Measurements from ENCODE around the gene PIK3R1. TPM values are rescaled to one million over a fixed set of nuclear protein-coding genes. Genes with fewer than 3 reads are reported as not detected.

The PIK3R1 gene
- total RNA-seq, 1 experiment from 2014 or later: 11.3 TPM

GRCh38 chr5:68255305-68256120, 40.0 kb downstream of the PIK3R1 start:
- Histone ChIP-seq H4K91ac (ENCODE audit: insufficient read length, low read depth, low read length) (no peak overlapping the region), H3T11ph (ENCODE audit: low read length) (no peak overlapping the region), H2AK5ac (ENCODE audit: insufficient read length, low read length) (no peak overlapping the region), H2AFZ (ENCODE audit: low read length) (no peak overlapping the region), H3K27ac (ENCODE audit: insufficient read length, low read depth, low read length) (no peak overlapping the region), H2BK20ac (ENCODE audit: low read depth, low read length, poor library complexity, severe bottlenecking) (no peak overlapping the region), H3K23me2 (ENCODE audit: insufficient read length, low read depth, low read length, poor library complexity, severe bottlenecking) (no peaks in the 10 kb centered on the region), H3K14ac (ENCODE audit: insufficient read depth, low read length) (no peak overlapping the region), H3K27me3 (ENCODE audit: insufficient read depth, low read length) (no peaks in the 10 kb centered on the region), H3K4ac (ENCODE audit: low read depth, low read length) (no peak overlapping the region), H3K9ac (ENCODE audit: extremely low read depth, insufficient read length, low read length) (no peak overlapping the region), H2BK120ac (ENCODE audit: low read depth, low read length, poor library complexity, severe bottlenecking) (no peak overlapping the region), H3K18ac (ENCODE audit: insufficient read length, low read depth, low read length) (no peak overlapping the region), H4K20me1 (ENCODE audit: control insufficient read depth, insufficient read depth, insufficient read length) (no peaks in the 10 kb centered on the region), H3K4me1 (ENCODE audit: insufficient read depth, low read length) (peaks cover 10% of the 10 kb centered on the region; the same call in 1 of the 2 replicates), H3K23ac (ENCODE audit: insufficient read length, low read depth, low read length) (no peak overlapping the region), H4K5ac (ENCODE audit: insufficient read length, low read depth, low read length) (no peak overlapping the region), H2BK12ac (ENCODE audit: insufficient read length, low read depth, low read length) (no peak overlapping the region), H2BK15ac (ENCODE audit: low read depth, low read length) (no peak overlapping the region), H3K79me1 (ENCODE audit: insufficient read depth, low read depth, low read length, poor library complexity, severe bottlenecking) (no peaks in the 10 kb centered on the region), H3K56ac (ENCODE audit: insufficient read length, low read depth, low read length) (no peak overlapping the region), H2BK5ac (ENCODE audit: insufficient read length, low read length) (no peak overlapping the region), H3K79me2 (ENCODE audit: insufficient read depth, low read length) (no peaks in the 10 kb centered on the region), H4K8ac (replicated peaks; ENCODE audit: insufficient read length, low read depth, low read length) (no peak overlapping the region), H3K9me3 (ENCODE audit: control insufficient read depth, low read depth, low read length) (no peaks in the 10 kb centered on the region), H3K4me2 (ENCODE audit: insufficient read depth, insufficient read length, low read length) (no peak overlapping the region)
- Mint-ChIP-seq H3K27me3 (ENCODE audit: low read depth) (no peaks in the 10 kb centered on the region), H3K4me3 (no peak overlapping the region), H3K4me1 (peaks cover 19% of the 10 kb centered on the region in 2 experiments), H3K27ac (no peak overlapping the region; a peak in 1 of 7 replicates), H3K36me3 (ENCODE audit: insufficient read depth in 1 of 3, low read depth in 3 of 3) (no peaks in the 10 kb centered on the region), H3K9me3 (no peaks in the 10 kb centered on the region)
- TF ChIP-seq CTCF (conservative IDR thresholded peaks at IDR 0.05): no peak
- DNase-seq: no peak
- no CpG with 5 or more reads among the region's 6 CpGs for WGBS (ENCODE audit: extremely low coverage, insufficient read length, low lambda C conversion rate)

Measured in H9 (cell line).